ENCODE data around the gene ARHGAP33. TPM values are rescaled to one million over a fixed set of nuclear protein-coding genes. Genes with fewer than 3 reads are reported as not detected.

The ARHGAP33 gene
- total and polyA plus RNA-seq, 10 of the 15 experiments (the other 5 are each of a cell fraction or from before 2014, with no cell fraction given), result 0.05 to 22.9 (median 2.3) TPM; not detected in 1

GRCh38 chr19:35757749-35758608 lies 17.4 kb upstream of the ARHGAP33 start, which contains the start of gene PROSER3 (continued):
- TF ChIP-seq MYC (IDR thresholded peaks at IDR 0.05; ENCODE audit: insufficient read depth, insufficient read length, insufficient replicate concordance, low read length, severe bottlenecking) (no peak), ZNF207 (IDR thresholded peaks at IDR 0.05; ENCODE audit: borderline replicate concordance) (peak; percentile 95; the same call in 1 of the 2 replicates), ATF3 (IDR thresholded peaks at IDR 0.05; ENCODE audit: borderline replicate concordance, extremely low read depth, low read depth, low read length) (no peak), SMAD5 (IDR thresholded peaks at IDR 0.05; ENCODE audit: low read depth) (peak; percentile 75; the same call in 1 of the 2 replicates), EGR1 (IDR thresholded peaks at IDR 0.05; ENCODE audit: borderline replicate concordance in 1 of 2, low read depth in 2 of 2, low read length in 2 of 2) (peak in 1 of 2 experiments; percentile 87; a peak in 1 of 3 replicates), SKIL (IDR thresholded peaks at IDR 0.05; ENCODE audit: low read depth, poor library complexity, severe bottlenecking) (peak; percentile 93), SMAD1 (IDR thresholded peaks at IDR 0.05; ENCODE audit: low read depth, partially characterized antibody) (peak; percentile 25), NR2C1 (IDR thresholded peaks at IDR 0.05) (peak; percentile 90), SREBF1 (IDR thresholded peaks at IDR 0.05; ENCODE audit: low read length) (peak; percentile 74), STAT1 (conservative IDR thresholded peaks at IDR 0.05) (0 out of 2 replicates have a peak, but pooled peaks have one; percentile 76), NFIC (IDR thresholded peaks at IDR 0.05; ENCODE audit: low read depth, low read length) (no peak), BHLHE40 (IDR thresholded peaks at IDR 0.05; ENCODE audit: borderline replicate concordance in 1 of 2, low read depth in 2 of 2, low read length in 1 of 2) (peak; percentile 3 to 15; a peak in 1 of 4 replicates), RB1 (IDR thresholded peaks at IDR 0.05; ENCODE audit: borderline replicate concordance) (no peak; the same call in 1 of the 2 replicates), ZBTB4 (CRISPR knock-in tag; IDR thresholded peaks at IDR 0.05) (no peak), ZSCAN29 (IDR thresholded peaks at IDR 0.05) (no peak), BACH1 (IDR thresholded peaks at IDR 0.05; ENCODE audit: borderline replicate concordance) (peak; percentile 54; the same call in 1 of the 2 replicates), TCF3 (IDR thresholded peaks at IDR 0.05; ENCODE audit: borderline replicate concordance, insufficient read depth, low read depth, low read length) (no peak), NKRF (conservative IDR thresholded peaks at IDR 0.05) (peak; percentile 95), JUND (IDR thresholded peaks at IDR 0.05; ENCODE audit: low read depth, low read length) (no peak)
